PC-9 (cell line): Measurements from ENCODE around the gene REEP3. TPM values are rescaled to one million over a fixed set of nuclear protein-coding genes. Genes with fewer than 3 reads are reported as not detected.

ENCODE experiments used
- BruUV-seq: library from RNA; stranded (reverse); fragments of 400-500 nt; replicated peaks from 2 replicates; lab custom pipeline; 2021; lab: Mats Ljungman, UMichigan
- CTCF ChIA-PET: fragments of 300-600 bp; sonication (Branson Sonifier 250); formaldehyde crosslinking; loops from one replicate; lab custom pipeline; 2022; ENCODE audit warnings: antibody characterized with exemption; lab: Charles Lee
- POLR2A ChIA-PET: fragments of 300-600 bp; sonication (Branson Sonifier 250); formaldehyde crosslinking; loops from one replicate; lab custom pipeline; 2022; ENCODE audit warnings: antibody characterized with exemption; ENCODE audit not compliant: unreplicated experiment; lab: Charles Lee
- DNase-seq, 2 experiments: peaks; one replicate each; pipeline versions ENCODE4 v3.0.0 to v3.0.0-alpha.2; 2015 to 2022; ENCODE audit warnings: mixed read lengths in 1 of 2
- H2AFZ ChIP-seq: fragments of 200-600 bp; sonication (generic); 2 replicates; pipeline ENCODE4 v1.8.1; 2017; ENCODE audit warnings: antibody characterized with exemption
- H3F3A ChIP-seq: fragments of 200-600 bp; sonication (generic); 2 replicates; pipeline ENCODE4 v1.8.1; 2017; ENCODE audit warnings: antibody characterized with exemption, mild to moderate bottlenecking, low read depth; ENCODE audit not compliant: insufficient read depth
- H3K27ac ChIP-seq: fragments of 200-600 bp; sonication (generic); 2 replicates; pipeline ENCODE4 v1.6.1; 2016; ENCODE audit warnings: mixed run types
- H3K27me3 ChIP-seq: fragments of 200-600 bp; sonication (generic); 2 replicates; pipeline ENCODE4 v1.6.1; 2016; ENCODE audit warnings: low read depth, mixed run types; ENCODE audit not compliant: insufficient read depth
- H3K36me3 ChIP-seq: fragments of 200-600 bp; sonication (generic); 2 replicates; pipeline ENCODE4 v1.6.1; 2016; ENCODE audit warnings: low read depth, mixed run types
- H3K4me1 ChIP-seq: fragments of 200-600 bp; sonication (generic); replicated peaks from 2 replicates; pipeline ENCODE4 v1.6.1; 2016; ENCODE audit warnings: mixed run types; ENCODE audit not compliant: insufficient read depth
- H3K4me2 ChIP-seq: fragments of 200-600 bp; sonication (generic); 2 replicates; pipeline ENCODE4 v1.6.1; 2017; ENCODE audit warnings: mixed run types
- H3K4me3 ChIP-seq: fragments of 200-600 bp; sonication (generic); 2 replicates; pipeline ENCODE4 v1.6.1; 2016; ENCODE audit warnings: mixed run types
- H3K79me2 ChIP-seq: fragments of 200-600 bp; sonication (generic); 2 replicates; pipeline ENCODE4 v1.6.1; 2017; ENCODE audit warnings: low read depth, mixed run types
- H3K9me2 ChIP-seq: fragments of 200-600 bp; sonication (generic); 2 replicates; pipeline ENCODE4 v1.8.1; 2017; ENCODE audit warnings: mild to moderate bottlenecking; ENCODE audit not compliant: insufficient read depth
- H3K9me3 ChIP-seq: fragments of 200-600 bp; sonication (generic); 2 replicates; pipeline ENCODE4 v1.8.1; 2016; ENCODE audit warnings: low read depth; ENCODE audit not compliant: insufficient read depth
- H4K20me1 ChIP-seq: fragments of 200-600 bp; sonication (generic); 2 replicates; pipeline ENCODE4 v1.8.1; 2017; ENCODE audit not compliant: insufficient read depth
- EZH2 ChIP-seq: fragments of 200-600 bp; sonication (generic); IDR thresholded peaks from 2 replicates; pipeline ENCODE4 v1.8.0; 2017; ENCODE audit warnings: antibody characterized with exemption, low read depth
- intact Hi-C: fragments of 100-400 bp; cut with micrococcal nuclease; formaldehyde crosslinking; loops from one replicate; pipeline ENCODE4 v1.10.0; 2022; ENCODE audit not compliant: unreplicated experiment
- total RNA-seq: library from RNA; stranded (reverse); gene quantifications from 2 replicates; pipeline ENCODE4 v1.2.3, GENCODE V29; 2021
- TF ChIP-seq, protein P1 (sequence below): fragments of 200-600 bp; sonication (generic); conservative IDR thresholded peaks from 2 replicates; pipeline ENCODE4 v1.6.1; 2017; ENCODE audit warnings: mixed run types, antibody characterized with exemption, mild to moderate bottlenecking, moderate library complexity

The REEP3 gene
- total RNA-seq, 1 experiment from 2014 or later, result 56.4 TPM

DNA sequence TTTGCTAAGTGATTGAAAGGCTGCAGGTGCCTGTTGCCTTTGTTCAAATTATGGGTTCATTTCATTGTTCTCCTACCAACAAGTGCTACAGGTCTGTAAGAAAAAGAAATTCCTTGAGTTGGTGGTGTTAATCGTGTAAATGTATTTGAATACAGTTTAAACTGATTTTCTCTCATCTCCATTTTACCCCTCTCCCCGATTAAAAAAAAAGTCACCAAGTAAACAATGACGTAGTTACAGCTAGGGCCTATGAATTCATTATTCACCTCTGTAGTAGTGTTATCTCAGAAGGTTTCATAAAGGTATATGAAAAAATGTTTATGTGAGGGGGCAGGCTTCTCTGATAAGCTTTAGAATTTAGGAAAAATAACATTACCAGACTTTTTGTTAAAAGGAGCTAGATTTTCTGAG lies 1.1 kb downstream of the REEP3 start:
- Histone ChIP-seq H3F3A (peaks cover 23% of the 10 kb centered on the region), H3K27ac (peak overlapping the region; percentile 89), H3K36me3 (no peaks in the 10 kb centered on the region), H3K4me1 (peaks cover 33% of the 10 kb centered on the region), H2AFZ (peak overlapping the region; percentile 84), H3K4me3 (peak overlapping the region; percentile 74), H3K79me2 (peaks cover 92% of the 10 kb centered on the region), H4K20me1 (0 out of 2 replicates have a peak, but pooled peaks cover 5% of the 10 kb centered on the region), H3K27me3 (no peaks in the 10 kb centered on the region), H3K4me2 (peak overlapping the region; percentile 81), H3K9me3 (no peaks in the 10 kb centered on the region; the same call in 1 of the 2 replicates), H3K9me2 (no peaks in the 10 kb centered on the region)
- DNase-seq, result peak in 1 of 2 experiments; percentile 56
- TSS peak; percentile 44 for BruUV-seq
- TF ChIP-seq, protein P1, sequence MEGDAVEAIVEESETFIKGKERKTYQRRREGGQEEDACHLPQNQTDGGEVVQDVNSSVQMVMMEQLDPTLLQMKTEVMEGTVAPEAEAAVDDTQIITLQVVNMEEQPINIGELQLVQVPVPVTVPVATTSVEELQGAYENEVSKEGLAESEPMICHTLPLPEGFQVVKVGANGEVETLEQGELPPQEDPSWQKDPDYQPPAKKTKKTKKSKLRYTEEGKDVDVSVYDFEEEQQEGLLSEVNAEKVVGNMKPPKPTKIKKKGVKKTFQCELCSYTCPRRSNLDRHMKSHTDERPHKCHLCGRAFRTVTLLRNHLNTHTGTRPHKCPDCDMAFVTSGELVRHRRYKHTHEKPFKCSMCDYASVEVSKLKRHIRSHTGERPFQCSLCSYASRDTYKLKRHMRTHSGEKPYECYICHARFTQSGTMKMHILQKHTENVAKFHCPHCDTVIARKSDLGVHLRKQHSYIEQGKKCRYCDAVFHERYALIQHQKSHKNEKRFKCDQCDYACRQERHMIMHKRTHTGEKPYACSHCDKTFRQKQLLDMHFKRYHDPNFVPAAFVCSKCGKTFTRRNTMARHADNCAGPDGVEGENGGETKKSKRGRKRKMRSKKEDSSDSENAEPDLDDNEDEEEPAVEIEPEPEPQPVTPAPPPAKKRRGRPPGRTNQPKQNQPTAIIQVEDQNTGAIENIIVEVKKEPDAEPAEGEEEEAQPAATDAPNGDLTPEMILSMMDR, result no peak
- no peak for TF ChIP-seq EZH2
- intact Hi-C loops, result loop anchor here (1.0 to 5.0 kb wide), 2 partner anchors 31 to 190 kb away; no protein-coding TSS in a partner anchor
- ChIA-PET POLR2A (interaction anchor here (0.6 to 1.9 kb wide), 6 partner anchors 31 to 1648 kb away, joined by 3 to 13 read pairs (median 3); no protein-coding TSS in a partner anchor), CTCF (interaction anchor here (0.5 kb wide), 1 partner anchor 288 kb away, joined by 4 read pairs; no protein-coding TSS in a partner anchor)

DNA sequence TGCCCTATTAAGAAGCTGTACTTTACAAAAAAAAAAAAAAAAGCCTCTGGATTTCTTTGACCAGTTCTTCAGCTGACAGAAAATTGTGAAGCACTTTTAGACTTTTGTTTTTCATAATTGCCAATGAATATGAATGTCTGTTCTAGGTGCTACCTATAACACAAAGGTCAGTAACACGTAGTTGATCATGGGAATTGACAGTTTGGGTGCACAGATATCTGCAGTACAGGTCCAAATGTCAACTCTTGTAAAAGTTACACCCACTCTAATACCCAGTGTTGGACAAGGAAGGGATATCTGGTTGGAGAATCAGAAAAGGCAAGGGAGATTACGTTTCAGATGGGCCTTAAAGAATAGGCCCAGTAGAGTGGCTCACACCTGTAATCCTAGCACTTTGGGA lies 1.8 kb downstream of the REEP3 start:
- peak overlapping the region; percentile 74 for H3K4me3 ChIP-seq
- no TSS peak for BruUV-seq
- TF ChIP-seq EZH2, result no peak
- TF ChIP-seq, protein P1, result no peak
- H3K9me2 ChIP-seq, result no peaks in the 10 kb centered on the region
- H3K4me2 ChIP-seq, result peak overlapping the region; percentile 81
- H3K4me1 ChIP-seq, result peaks cover 31% of the 10 kb centered on the region
- peaks cover 23% of the 10 kb centered on the region for H3F3A ChIP-seq
- 0 out of 2 replicates have a peak, but pooled peaks cover 5% of the 10 kb centered on the region for H4K20me1 ChIP-seq
- H3K36me3 ChIP-seq, result no peaks in the 10 kb centered on the region
- H3K79me2 ChIP-seq, result peaks cover 92% of the 10 kb centered on the region
- H3K27me3 ChIP-seq, result no peaks in the 10 kb centered on the region
- CTCF ChIA-PET, result interaction anchor here (0.5 kb wide), 1 partner anchor 289 kb away, joined by 4 read pairs; no protein-coding TSS in a partner anchor
- H3K27ac ChIP-seq, result peak overlapping the region; percentile 89
- no peak for DNase-seq
- H3K9me3 ChIP-seq, result no peaks in the 10 kb centered on the region; the same call in 1 of the 2 replicates
- H2AFZ ChIP-seq, result no peak overlapping the region
- intact Hi-C loops, result loop anchor here (1.0 to 5.0 kb wide), 2 partner anchors 30 to 189 kb away; no protein-coding TSS in a partner anchor
- POLR2A ChIA-PET, result interaction anchor here (0.6 to 1.9 kb wide), 5 partner anchors 13 to 66 kb away, joined by 3 to 13 read pairs (median 4); no protein-coding TSS in a partner anchor

DNA sequence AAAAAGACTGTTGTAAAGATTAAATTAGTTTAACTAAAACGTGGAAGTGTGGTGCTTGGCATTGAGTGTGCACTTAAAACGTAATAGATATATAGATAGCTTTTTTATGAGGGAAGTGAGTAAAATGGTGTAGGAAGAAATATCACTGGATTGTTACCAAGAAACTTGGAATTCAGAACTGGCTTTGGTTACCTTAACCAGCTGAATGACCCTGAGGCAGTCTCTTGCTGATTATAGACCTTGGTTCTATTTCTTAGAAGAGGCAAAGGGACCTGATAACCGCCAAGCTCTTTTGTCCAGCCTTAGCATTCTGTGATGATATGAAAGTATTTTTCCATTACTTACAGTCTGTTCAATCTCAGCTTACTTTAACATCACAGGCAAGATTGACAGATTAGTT lies 3.8 kb downstream of the REEP3 start:
- Histone ChIP-seq H3F3A (peaks cover 20% of the 10 kb centered on the region), H4K20me1 (peaks cover 8% of the 10 kb centered on the region; the same call in 1 of the 2 replicates), H2AFZ (no peak overlapping the region), H3K4me1 (peaks cover 19% of the 10 kb centered on the region), H3K9me3 (no peaks in the 10 kb centered on the region), H3K4me3 (no peak overlapping the region), H3K27ac (no peak overlapping the region), H3K36me3 (0 out of 2 replicates have a peak, but pooled peaks cover 8% of the 10 kb centered on the region), H3K27me3 (no peaks in the 10 kb centered on the region), H3K79me2 (peaks cover 90% of the 10 kb centered on the region), H3K4me2 (no peak overlapping the region), H3K9me2 (no peaks in the 10 kb centered on the region)
- CTCF ChIA-PET, result no interaction called here
- POLR2A ChIA-PET, result no interaction called here
- no peak for DNase-seq
- intact Hi-C loops, result no loop called here
- no TSS peak for BruUV-seq
- TF ChIP-seq, protein P1, result no peak
